Panc1 (cell line): ENCODE results near the gene DENND2A. TPM values are rescaled to one million over a fixed set of nuclear protein-coding genes. Genes with fewer than 3 reads are reported as not detected.

Source experiments
- ATAC-seq: fragments of 200-7000 bp; cut with Tn5 transposase; 2 replicates; pipeline ENCODE4 v1.9.1; 2020; ENCODE audit warnings: mild to moderate bottlenecking, moderate library complexity
- BruUV-seq: library from RNA; stranded (reverse); fragments of 400-500 nt; replicated peaks from 2 replicates; lab custom pipeline; 2021; lab: Mats Ljungman, UMichigan
- CTCF ChIA-PET: fragments of 300-600 bp; sonication (Branson Sonifier 250); formaldehyde crosslinking; loops from one replicate; lab custom pipeline; 2022; ENCODE audit warnings: antibody characterized with exemption; lab: Charles Lee
- POLR2A ChIA-PET: fragments of 300-600 bp; sonication (Branson Sonifier 250); formaldehyde crosslinking; loops from one replicate; lab custom pipeline; 2022; ENCODE audit warnings: antibody characterized with exemption; lab: Charles Lee
- DNase-seq: peaks from one replicate; pipeline ENCODE4 v3.0.0-alpha.2; 2010; ENCODE audit warnings: low read depth, low spot score
- H3K27ac ChIP-seq: 2 replicates; pipeline ENCODE4 v1.5.1; 2011; ENCODE audit warnings: mild to moderate bottlenecking, low read length, inconsistent platforms
- H3K27me3 ChIP-seq: fragments of 200-500 bp; sonication (Bioruptor generic); 2 replicates; pipeline ENCODE4 v1.6.0; 2014; ENCODE audit warnings: low read length, inconsistent platforms; ENCODE audit not compliant: control insufficient read depth, insufficient read depth
- H3K36me3 ChIP-seq: fragments of 200-500 bp; sonication (Bioruptor generic); 2 replicates; pipeline ENCODE4 v1.5.1; 2014; ENCODE audit warnings: inconsistent platforms, mild to moderate bottlenecking, low read length, moderate library complexity; ENCODE audit not compliant: control insufficient read depth, insufficient read depth
- H3K4me1 ChIP-seq: 2 replicates; pipeline ENCODE4 v1.5.1; 2011; ENCODE audit warnings: inconsistent platforms, mild to moderate bottlenecking, low read length, moderate library complexity; ENCODE audit not compliant: control insufficient read depth, insufficient read depth
- H3K4me3 ChIP-seq, 2 experiments: 2 replicates each; pipeline ENCODE4 v1.5.1; 2011 to 2012; ENCODE audit warnings: low read depth in 2 of 2, low read length in 2 of 2, mild to moderate bottlenecking in 2 of 2, inconsistent platforms in 1 of 2, moderate library complexity in 1 of 2
- H3K9me3 ChIP-seq: fragments of 200-500 bp; sonication (Bioruptor generic); 2 replicates; pipeline ENCODE4 v1.5.1; 2014; ENCODE audit warnings: low read depth, mild to moderate bottlenecking, inconsistent platforms, low read length, moderate library complexity; ENCODE audit not compliant: control insufficient read depth, insufficient read depth
- POLR2AphosphoS5 ChIP-seq: IDR thresholded peaks from 2 replicates; pipeline ENCODE4 v1.6.1; 2012; ENCODE audit warnings: mild to moderate bottlenecking, low read depth, low read length, moderate library complexity
- SIN3A ChIP-seq: IDR thresholded peaks from 2 replicates; pipeline ENCODE4 v1.6.1; 2012; ENCODE audit warnings: low read depth, mild to moderate bottlenecking, low read length, moderate library complexity, borderline replicate concordance; ENCODE audit not compliant: insufficient read depth
- in situ Hi-C: cut with HindIII; loops from 2 replicates; pipeline ENCODE4 v1.10.0; 2016; ENCODE audit warnings: low sequenced_read_pairs, low pct_unique_long_range_greater_than_20kb
- intact Hi-C: fragments of 100-400 bp; cut with micrococcal nuclease; formaldehyde crosslinking; loops from one replicate; pipeline ENCODE4 v1.10.0; 2022; ENCODE audit not compliant: unreplicated experiment
- total RNA-seq: library from RNA; stranded (reverse); gene quantifications from one replicate; pipeline ENCODE4 v1.2.1, GENCODE V29; 2021; ENCODE audit not compliant: unreplicated experiment
- TF ChIP-seq, protein P1 (sequence below), 2 experiments: IDR thresholded peaks; 2 replicates each; pipeline ENCODE4 v1.6.1; 2011 to 2012; ENCODE audit warnings: low read depth in 2 of 2, control low read depth in 1 of 2, low read length in 1 of 2, mild to moderate bottlenecking in 1 of 2, moderate library complexity in 1 of 2; ENCODE audit not compliant: insufficient read depth in 1 of 2

The DENND2A gene
- total RNA-seq, 1 experiment from 2014 or later: 1.4 TPM

DNA sequence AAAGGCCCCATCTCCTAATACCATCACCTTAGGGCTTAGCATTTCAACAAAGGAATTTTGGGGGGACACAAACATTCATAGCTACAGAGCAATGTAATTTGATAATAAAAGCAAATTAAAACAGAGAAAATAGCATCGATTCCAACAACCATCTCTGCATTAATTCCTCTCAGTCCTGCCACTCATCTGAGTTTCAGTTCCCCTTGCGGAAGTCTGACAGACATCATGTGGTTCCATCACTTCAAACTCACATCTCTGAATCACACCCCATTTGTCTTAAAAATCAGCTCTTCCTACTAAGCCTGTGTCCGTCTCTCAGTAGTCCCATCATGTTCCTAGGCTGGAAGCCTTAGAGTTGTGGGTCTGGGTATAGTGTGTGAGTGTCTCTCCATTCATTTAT lies 35.7 kb upstream of the DENND2A start:
- ChIA-PET CTCF (interaction anchor here (1.5 kb wide), 1 partner anchor 307 kb away, joined by 4 read pairs; no protein-coding TSS in a partner anchor), POLR2A (no interaction called here)
- no peak for TF ChIP-seq SIN3A
- TF ChIP-seq, protein P1, sequence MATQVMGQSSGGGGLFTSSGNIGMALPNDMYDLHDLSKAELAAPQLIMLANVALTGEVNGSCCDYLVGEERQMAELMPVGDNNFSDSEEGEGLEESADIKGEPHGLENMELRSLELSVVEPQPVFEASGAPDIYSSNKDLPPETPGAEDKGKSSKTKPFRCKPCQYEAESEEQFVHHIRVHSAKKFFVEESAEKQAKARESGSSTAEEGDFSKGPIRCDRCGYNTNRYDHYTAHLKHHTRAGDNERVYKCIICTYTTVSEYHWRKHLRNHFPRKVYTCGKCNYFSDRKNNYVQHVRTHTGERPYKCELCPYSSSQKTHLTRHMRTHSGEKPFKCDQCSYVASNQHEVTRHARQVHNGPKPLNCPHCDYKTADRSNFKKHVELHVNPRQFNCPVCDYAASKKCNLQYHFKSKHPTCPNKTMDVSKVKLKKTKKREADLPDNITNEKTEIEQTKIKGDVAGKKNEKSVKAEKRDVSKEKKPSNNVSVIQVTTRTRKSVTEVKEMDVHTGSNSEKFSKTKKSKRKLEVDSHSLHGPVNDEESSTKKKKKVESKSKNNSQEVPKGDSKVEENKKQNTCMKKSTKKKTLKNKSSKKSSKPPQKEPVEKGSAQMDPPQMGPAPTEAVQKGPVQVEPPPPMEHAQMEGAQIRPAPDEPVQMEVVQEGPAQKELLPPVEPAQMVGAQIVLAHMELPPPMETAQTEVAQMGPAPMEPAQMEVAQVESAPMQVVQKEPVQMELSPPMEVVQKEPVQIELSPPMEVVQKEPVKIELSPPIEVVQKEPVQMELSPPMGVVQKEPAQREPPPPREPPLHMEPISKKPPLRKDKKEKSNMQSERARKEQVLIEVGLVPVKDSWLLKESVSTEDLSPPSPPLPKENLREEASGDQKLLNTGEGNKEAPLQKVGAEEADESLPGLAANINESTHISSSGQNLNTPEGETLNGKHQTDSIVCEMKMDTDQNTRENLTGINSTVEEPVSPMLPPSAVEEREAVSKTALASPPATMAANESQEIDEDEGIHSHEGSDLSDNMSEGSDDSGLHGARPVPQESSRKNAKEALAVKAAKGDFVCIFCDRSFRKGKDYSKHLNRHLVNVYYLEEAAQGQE (IDR thresholded peaks at IDR 0.05; ENCODE audit: insufficient read depth in 1 of 2, low read depth in 2 of 2, low read length in 1 of 2): no peak
- H3K36me3 ChIP-seq: no peaks in the 10 kb centered on the region
- intact Hi-C loops: loop anchor here (10.0 kb wide), 1 partner anchor 308 kb away; no protein-coding TSS in a partner anchor
- no peak overlapping the region for H3K27ac ChIP-seq
- DNase-seq (no peak), ATAC-seq (no peak)
- no peak overlapping the region for H3K4me3 ChIP-seq
- no peaks in the 10 kb centered on the region for H3K9me3 ChIP-seq
- BruUV-seq: no TSS peak
- H3K4me1 ChIP-seq: no peaks in the 10 kb centered on the region; the same call in 1 of the 2 replicates
- H3K27me3 ChIP-seq: no peaks in the 10 kb centered on the region
- in situ Hi-C loops: no loop called here

DNA sequence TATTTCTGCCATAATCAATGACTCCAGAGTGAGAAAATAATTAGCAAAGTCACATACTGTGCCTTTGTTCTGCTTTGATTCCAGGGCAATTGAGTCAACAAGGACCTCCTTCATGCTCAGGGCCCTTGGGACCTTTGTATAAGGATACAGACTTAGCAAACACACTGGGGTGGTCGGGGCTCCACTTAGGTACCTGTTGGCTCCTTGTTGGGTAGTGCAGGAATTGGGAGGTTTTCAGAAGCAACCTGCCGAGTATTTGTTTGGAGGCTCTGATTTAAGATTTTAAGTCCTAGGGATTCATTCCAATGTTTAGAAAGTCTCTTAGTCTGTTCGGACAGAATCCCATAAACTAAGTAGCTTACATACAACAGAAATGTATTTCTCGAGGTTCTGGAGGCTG lies 35.1 kb upstream of the DENND2A start:
- in situ Hi-C loops (no loop called here), intact Hi-C loops (loop anchor here (10.0 kb wide), 1 partner anchor 309 kb away; no protein-coding TSS in a partner anchor)
- Histone ChIP-seq H3K4me1 (no peaks in the 10 kb centered on the region; the same call in 1 of the 2 replicates), H3K27ac (no peak overlapping the region), H3K36me3 (no peaks in the 10 kb centered on the region), H3K27me3 (no peaks in the 10 kb centered on the region), H3K9me3 (no peaks in the 10 kb centered on the region), H3K4me3 (no peak overlapping the region)
- BruUV-seq: no TSS peak
- ChIA-PET POLR2A (no interaction called here), CTCF (interaction anchor here (1.5 kb wide), 1 partner anchor 308 kb away, joined by 4 read pairs; no protein-coding TSS in a partner anchor)
- TF ChIP-seq, protein P1 (IDR thresholded peaks at IDR 0.05; ENCODE audit: insufficient read depth in 1 of 2, low read depth in 2 of 2, low read length in 1 of 2): no peak
- no peak for TF ChIP-seq POLR2AphosphoS5
- no peak for ATAC-seq
- DNase-seq: no peak
